ENCODE data around the gene FUS. TPM values are rescaled to one million over a fixed set of nuclear protein-coding genes. Genes with fewer than 3 reads are reported as not detected.
"Not testable (repeated sequence)": the region's sequence is repeated elsewhere in the genome, so short reads cannot be mapped to it uniquely, and the experiment has no call there.

FUS gene
- 390 TPM for total RNA-seq

GRCh38 chr16:31179747-31180459 lies at the start of gene FUS:
FUS (plus strand) TSS chr16:31180139; CDS start chr16:31180215, 76 bp downstream.
- DNase-seq (ENCODE audit: low spot score), result peak; percentile 96

- DNase-seq (ENCODE audit: low spot score), result no peak
Observed at GRCh38 chr16:31130336-31130891, 49.5 kb upstream of the FUS start.

GRCh38 chr16:31130899-31131298 lies 49.0 kb upstream of the FUS start:
- DNase-seq (ENCODE audit: low spot score), result peak; percentile 78

- DNase-seq (ENCODE audit: low spot score), result no peak
Observed at GRCh38 chr16:31131416-31131815, 48.5 kb upstream of the FUS start.

- DNase-seq (ENCODE audit: low spot score), result no peak
Observed at GRCh38 chr16:31131841-31132271, 48.1 kb upstream of the FUS start.

GRCh38 chr16:31132303-31132979 lies 47.5 kb upstream of the FUS start:
- no peak for DNase-seq (ENCODE audit: low spot score)

GRCh38 chr16:31133046-31133501 lies 46.9 kb upstream of the FUS start:
- no peak for DNase-seq (ENCODE audit: low spot score)

GRCh38 chr16:31134091-31134571 lies 45.8 kb upstream of the FUS start:
- no peak for DNase-seq (ENCODE audit: low spot score)

- DNase-seq (ENCODE audit: low spot score), result no peak
Observed at GRCh38 chr16:31134625-31135534, 45.1 kb upstream of the FUS start.

- peak; percentile 83 for DNase-seq (ENCODE audit: low spot score)
Observed at GRCh38 chr16:31135535-31136286, 44.2 kb upstream of the FUS start, which contains the start of gene PRSS8. PRSS8 (minus strand) TSS chr16:31135727; CDS start chr16:31135498, 229 bp downstream.

- DNase-seq (ENCODE audit: low spot score), result no peak
Observed at GRCh38 chr16:31136287-31136662, 43.7 kb upstream of the FUS start.

GRCh38 chr16:31136822-31137499 lies 43.0 kb upstream of the FUS start:
- not testable (repeated sequence) for DNase-seq (ENCODE audit: low spot score)

- peak; percentile 87 for DNase-seq (ENCODE audit: low spot score)
Observed at GRCh38 chr16:31138621-31139578, 41.0 kb upstream of the FUS start.

- not testable (repeated sequence) for DNase-seq (ENCODE audit: low spot score)
Observed at GRCh38 chr16:31141071-31141469, 38.9 kb upstream of the FUS start.

GRCh38 chr16:31141489-31142108 lies 38.3 kb upstream of the FUS start:
- DNase-seq (ENCODE audit: low spot score), result no peak

- DNase-seq (ENCODE audit: low spot score), result peak; percentile 100
Observed at GRCh38 chr16:31142109-31143010, 37.6 kb upstream of the FUS start.

- DNase-seq (ENCODE audit: low spot score), result no peak
Observed at GRCh38 chr16:31143011-31143693, 36.8 kb upstream of the FUS start.
